Peyer's patch (tissue), 4 donors: ENCODE results near the gene DNMT3A.

Source experiments
- CTCF ChIP-seq, 6 experiments: fragments of 450-650 bp in 4 of 6; fragments of 200-600 bp in 2 of 6; sonication (generic) in 1 of 6; IDR thresholded peaks; one replicate each; pipeline ENCODE4 v1.5.1; 2017 to 2019; ENCODE audit warnings: antibody characterized with exemption in 6 of 6, mild to moderate bottlenecking in 3 of 6, moderate library complexity in 1 of 6
- POLR2A ChIP-seq, 2 donors: fragments of 450-650 bp; IDR thresholded peaks; one replicate each; pipeline ENCODE4 v1.5.1; 2017; ENCODE audit warnings: antibody characterized with exemption in 2 of 2, mild to moderate bottlenecking in 2 of 2, moderate library complexity in 2 of 2

- no peak for TF ChIP-seq CTCF (IDR thresholded peaks at IDR 0.05)
- no peak for TF ChIP-seq POLR2A (IDR thresholded peaks at IDR 0.05)
These were observed 45.5 kb upstream of the DNMT3A start for GRCh38 chr2:25386971-25387875.
